Suppressor macrophage treated with lipopolysaccharide for 1 hour (primary cell): ENCODE results near the gene PEPD.
A peak's percentile ranks its signal among the peaks of the same experiment; 100 is the strongest.
"Not testable (repeated sequence)": the region's sequence is repeated elsewhere in the genome, so short reads cannot be mapped to it uniquely, and the experiment has no call there.

ENCODE experiments used
- DNase-seq, 3 donors: peaks; one replicate each; pipeline ENCODE4 v3.0.0-alpha.2; 2020 to 2022

The PEPD gene

DNA sequence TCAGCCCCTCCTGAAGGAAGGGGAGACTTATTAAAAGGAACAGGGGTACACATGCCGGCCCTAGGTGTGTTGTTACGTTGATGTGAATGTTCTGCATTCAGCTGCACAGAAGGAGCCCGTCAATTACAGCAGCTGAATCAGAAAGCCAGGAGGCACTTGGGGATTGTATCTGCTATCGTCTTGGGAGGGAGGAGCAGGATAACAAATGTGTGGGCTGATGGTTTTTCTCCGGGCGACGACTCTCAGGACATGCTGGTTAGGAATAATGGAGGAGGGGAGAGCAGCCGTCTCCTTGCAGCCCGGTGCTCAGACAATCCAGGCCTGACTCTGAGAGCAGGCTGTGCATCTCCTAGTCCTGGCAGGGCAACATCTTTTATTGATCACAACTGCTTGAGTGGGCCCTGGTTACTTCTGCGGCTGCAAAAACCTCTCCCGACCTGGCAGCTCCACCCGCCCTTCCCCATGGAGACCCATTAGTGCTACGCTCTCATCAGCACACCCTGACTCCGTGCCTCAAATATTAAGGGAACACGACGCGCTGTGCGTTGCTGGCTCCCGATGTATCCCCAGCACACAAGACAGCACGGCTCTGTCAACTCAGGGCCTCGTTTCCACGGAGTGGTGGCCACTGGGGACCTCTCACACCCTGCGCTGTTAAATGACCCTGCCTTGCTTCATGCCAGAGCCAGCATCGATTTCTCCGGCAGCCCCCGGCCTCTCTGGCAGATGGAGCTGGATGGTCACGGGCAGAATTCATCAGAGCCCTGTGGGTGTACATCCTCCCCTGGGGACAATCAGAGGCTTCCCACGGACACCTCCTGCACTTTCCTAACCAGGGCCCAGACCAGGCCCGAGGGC, 25.3 kb downstream of the PEPD start:
- no peak for DNase-seq

GRCh38 chr19:33493401-33494275, 28.0 kb downstream of the PEPD start:
- DNase-seq: no peak

GRCh38 chr19:33492951-33493350, 28.6 kb downstream of the PEPD start:
- no peak for DNase-seq

GRCh38 chr19:33492090-33492489, 29.5 kb downstream of the PEPD start:
- no peak for DNase-seq

DNA sequence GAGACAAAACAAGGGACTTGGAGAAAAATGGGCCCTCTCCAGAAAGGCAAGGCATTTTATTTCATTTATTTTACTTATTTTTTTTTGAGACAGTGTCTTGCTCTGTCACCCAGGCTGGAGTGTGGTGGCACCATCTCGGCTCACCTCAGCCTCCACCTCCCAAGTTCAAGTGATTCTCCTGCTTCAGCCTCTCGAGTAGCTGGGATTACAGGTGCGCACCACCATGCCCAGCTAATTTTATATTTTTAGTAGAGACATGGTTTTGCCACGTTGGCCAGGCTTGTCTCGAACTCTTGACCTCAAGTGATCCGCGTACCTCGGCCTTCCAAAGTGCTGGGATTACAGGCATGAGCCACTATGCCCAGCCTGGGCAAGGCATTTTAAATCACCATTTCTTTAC, 31.0 kb downstream of the PEPD start:
- not testable (repeated sequence) for DNase-seq

DNA sequence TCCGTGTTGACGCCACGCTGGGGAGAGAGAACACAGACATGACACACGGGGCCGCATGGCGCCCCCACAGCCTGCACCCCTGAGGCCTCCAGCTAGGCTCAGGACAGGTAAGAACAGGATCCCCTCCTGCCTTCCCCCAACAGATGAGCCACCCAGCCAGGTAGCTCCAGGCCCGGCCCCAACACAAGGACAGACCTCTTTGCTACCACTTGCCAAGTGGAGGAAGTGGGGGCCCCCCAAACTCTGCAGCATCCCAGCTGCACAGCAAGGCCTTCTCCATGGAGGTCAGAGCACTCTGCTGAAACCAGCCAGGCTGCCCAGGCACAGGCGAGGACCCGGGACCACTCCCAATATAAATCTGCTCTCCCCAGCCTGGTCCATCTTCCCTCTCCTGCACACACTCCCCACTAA, 31.5 kb downstream of the PEPD start:
- no peak for DNase-seq

DNA sequence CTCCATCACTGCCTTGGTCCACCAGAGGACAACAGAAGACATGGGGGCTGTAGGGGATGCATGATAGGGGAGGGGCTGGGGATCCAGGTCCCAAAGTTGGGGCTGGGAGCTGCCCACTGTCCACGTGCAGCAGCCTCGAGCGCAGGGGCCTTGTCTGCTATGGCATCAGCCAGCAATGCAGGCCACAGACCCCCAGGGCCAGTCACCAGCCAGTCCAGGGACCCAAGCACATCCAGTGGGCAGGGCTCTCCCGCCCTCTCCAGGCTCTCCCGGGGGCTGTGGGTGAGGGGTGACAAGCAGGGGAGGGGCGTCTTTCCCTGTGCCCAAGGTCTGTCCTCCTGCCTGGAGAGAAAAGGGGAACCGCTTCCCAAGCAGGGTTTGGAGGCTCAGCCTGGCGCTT, 32.8 kb downstream of the PEPD start:
- DNase-seq: no peak

DNA sequence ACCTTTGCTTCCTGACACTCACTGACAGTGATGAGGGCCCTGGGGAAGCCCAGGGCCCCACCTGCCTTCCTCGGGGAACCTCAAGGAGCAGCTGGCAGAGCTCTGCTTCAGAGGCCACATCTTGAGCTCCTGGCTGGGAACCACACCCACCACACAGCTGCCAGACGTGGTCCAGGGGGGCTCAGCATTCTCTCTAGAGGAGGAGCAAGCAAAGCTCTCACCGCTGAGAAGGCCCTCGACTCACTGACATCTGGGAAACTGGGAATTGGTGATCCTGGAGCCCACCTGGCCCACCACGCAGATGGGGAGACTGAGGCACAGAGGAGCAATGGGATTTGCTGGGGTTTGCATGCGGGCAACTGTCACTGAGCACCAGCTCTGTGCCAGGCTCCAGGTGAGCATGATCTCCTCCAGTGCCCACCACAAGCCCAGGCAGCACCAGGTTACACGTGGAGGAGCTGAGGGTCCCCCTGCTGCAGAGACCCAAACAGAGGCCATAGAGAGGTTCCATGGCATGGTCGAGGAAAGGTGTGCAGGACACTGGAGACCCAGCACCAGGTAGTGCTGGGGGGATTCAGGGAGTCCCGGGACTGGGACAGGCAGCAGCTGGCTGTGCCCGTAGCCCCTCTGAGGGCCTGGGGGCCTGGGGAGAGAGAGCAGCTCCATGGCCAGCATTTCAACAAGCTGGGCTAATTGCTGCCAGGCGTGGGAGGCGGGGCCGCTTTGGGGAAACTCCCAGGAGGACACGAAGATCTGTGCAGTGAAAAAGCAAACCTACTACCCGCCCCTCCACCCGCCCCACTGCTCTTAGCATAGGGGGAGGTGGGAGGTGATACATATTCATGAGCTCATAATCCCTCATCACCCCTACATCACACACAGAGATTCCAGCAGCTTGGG, 33.4 kb downstream of the PEPD start:
- no peak for DNase-seq

- DNase-seq: no peak
Measured at GRCh38 chr19:33486936-33487811, 34.4 kb downstream of the PEPD start.

DNA sequence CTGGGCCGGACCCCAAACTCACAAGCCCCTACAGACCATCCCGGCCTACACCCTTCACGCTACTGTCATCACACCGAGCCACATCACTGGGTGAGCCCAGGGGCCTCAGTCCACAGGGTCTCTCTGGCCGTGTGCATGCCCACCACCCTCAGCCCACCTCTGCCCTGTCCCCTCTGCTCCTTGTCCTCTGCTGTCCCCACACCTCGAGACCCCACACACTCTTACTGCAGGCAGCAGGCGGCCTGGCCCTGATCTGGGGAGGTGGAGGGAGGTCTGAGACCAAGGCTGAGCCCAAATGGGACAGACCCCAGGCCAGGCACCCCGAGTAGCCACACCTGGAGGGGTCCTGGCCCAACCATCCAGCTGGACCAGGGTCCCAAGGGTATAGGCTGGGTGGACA, 35.2 kb downstream of the PEPD start:
- DNase-seq: no peak

GRCh38 chr19:33484226-33484774, 37.3 kb downstream of the PEPD start:
- no peak for DNase-seq

- DNase-seq: no peak
Measured at GRCh38 chr19:33482476-33482875, 39.1 kb downstream of the PEPD start.

GRCh38 chr19:33481863-33482262, 39.7 kb downstream of the PEPD start:
- DNase-seq: no peak

DNA sequence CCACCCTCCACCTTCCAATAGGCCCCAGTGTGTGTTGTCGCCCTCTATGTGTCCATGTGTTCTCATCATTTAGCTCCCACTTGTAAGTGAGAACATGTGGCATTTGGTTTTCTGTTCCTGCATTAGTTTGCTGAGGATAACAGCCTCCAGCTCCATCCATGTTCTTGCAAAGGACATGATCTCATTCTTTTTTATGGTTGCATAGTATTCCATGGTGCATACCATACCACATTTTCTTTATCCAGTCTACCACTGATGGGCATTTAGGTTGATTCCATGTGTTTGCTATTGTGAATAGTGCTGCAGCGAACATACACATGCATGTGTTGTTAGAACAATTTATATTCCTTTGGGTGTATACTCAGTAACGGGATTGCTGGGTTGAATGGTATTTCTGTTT, 42.0 kb downstream of the PEPD start:
- DNase-seq: not testable (repeated sequence)

DNA sequence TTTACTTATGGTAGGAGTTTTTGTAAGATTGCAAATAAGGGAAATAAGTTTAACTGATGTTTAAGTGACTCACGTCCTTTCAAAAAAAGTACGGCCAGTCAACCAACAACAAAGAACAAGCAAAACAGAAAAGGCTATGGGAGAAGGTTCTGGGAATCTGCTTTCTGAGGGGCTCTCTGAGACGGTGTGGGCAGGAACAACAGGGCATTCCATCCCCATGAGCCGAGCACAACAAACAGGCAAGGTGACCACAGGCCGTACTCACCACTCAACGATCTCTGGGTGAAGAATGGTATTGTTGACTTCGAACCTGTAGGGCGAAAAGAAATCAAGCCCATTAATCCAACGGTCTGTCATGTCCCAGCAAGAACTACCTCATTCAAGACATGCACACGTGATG, 43.8 kb downstream of the PEPD start:
- no peak for DNase-seq

DNA sequence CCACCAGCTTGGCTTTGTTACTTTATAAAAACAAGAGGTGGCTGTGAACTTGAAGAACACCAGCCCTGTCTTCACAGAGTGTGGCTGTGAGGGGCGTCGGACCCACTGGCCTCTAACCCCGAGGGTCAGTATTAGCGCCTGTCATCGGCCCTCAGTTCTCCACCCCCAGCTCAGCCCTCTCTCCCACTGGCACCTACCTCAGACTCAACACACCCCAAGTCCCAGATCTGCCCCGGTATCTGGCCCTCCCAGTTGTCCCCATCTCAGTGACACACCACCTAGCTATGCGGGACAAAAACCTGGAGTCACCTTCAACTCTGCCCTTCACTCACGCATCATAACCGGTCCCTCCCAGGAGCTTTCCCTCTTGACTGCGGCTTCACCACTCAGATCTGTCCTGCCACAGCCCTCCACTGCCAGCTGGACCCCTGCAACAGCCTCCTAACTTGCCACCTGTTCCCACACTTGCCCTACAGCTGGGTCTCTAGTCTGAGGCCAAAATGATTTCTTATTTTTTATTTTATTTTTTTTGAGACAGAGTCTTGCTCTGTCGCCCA, 45.4 kb downstream of the PEPD start:
- no peak for DNase-seq

DNA sequence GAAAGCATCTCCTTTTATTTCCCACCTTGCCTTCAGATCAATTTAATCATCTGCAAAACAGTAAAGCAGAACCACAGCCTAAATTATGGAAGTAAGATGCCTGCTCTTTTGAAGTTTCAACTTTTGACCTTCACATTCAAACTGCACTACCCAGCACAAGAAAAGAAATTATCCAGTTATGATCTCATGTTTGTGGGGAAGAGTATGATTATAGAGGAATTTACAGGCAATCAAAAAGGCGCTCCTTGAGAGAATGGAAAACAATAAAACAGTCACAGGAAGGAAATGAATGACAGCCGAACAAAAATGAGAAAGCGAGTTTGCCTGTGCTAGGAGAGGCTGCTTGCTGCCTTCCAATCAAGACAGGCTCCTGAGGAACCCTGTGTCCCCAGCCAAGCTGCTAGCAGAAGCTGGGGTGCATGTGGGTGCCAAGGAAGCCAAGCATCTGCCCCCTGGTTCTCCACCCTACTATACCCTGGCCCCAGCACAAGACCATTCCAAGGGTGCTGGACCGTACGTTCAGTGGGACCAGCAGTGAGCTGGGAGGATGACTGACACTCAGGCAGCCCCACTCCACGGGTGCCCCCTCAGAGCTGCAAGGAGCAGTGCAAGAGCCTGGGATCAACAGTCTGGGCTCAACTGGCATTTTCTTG, 47.8 kb downstream of the PEPD start:
- DNase-seq: peak in 1 of 3 donors; percentile 1

- no peak for DNase-seq
Measured at GRCh38 chr19:33472691-33473652, 48.6 kb downstream of the PEPD start.

GRCh38 chr19:33472226-33472625, 49.4 kb downstream of the PEPD start:
- no peak for DNase-seq
